HG02798 (cell line): ENCODE measurements around the gene LCP2.

Experiments
- ATAC-seq: cut with Tn5 transposase; IDR thresholded peaks from one replicate; pipeline ENCODE4 v1.9.1; 2021; ENCODE audit warnings: mild to moderate bottlenecking; ENCODE audit not compliant: unreplicated experiment, poor library complexity

The LCP2 gene

DNA sequence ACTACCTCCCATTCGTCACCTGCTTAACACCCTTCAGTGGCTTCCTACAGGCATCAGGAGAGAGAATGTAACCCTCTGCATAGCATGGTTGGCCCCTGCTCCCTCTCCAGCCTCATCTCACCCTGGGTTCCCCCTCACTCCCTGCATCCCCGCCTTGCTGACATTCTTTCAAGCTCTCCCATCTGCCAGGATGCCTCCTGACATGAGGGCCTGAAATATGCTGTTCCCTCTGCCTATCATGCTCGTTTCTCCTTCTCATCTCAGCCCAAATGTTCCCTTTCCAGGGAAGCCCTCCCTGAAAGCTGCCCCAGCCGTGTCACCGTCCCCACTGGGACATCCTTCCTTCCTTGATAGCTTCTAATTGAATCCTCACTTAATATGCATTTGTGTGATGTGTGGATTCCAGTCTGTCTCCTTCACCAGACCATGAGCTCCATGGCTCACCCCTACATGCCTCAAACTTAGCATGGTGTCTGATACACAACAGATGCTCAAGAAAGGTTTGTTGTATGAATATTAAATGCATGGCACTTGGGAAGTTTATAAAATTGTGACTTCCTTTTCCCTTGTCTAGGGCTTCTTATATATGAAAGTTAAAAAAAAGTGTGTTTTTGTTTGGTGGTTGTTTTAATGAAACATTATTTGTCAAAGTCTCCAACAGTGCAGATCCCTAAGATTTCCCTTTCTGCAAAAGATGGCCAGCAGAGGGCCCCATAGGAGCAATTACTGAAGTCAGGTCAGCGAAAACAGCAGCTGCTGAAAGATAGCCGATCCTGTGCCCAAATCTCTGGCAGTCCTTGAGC, 72.0 kb downstream of the LCP2 start:
- ATAC-seq, result peak; percentile 75

DNA sequence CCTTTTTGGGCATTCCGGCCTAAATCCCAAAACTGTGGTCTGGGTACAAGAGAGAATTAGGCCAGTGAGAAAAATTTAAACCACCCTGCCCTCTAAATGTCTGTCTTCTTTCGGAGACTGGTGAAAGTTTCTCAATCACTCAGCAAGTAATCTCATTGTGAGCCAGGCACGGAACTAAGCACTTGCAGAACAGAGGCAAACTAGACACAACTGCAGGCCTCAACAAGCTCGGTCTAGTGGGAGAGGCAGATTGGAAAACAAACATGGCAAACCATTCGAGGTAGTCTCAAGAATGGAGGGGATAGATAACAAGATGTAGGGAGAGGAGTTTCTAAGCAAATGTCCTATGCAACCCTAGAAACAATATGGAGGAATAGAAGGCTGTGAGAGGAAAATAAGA, 73.7 kb downstream of the LCP2 start:
- no peak for ATAC-seq

DNA sequence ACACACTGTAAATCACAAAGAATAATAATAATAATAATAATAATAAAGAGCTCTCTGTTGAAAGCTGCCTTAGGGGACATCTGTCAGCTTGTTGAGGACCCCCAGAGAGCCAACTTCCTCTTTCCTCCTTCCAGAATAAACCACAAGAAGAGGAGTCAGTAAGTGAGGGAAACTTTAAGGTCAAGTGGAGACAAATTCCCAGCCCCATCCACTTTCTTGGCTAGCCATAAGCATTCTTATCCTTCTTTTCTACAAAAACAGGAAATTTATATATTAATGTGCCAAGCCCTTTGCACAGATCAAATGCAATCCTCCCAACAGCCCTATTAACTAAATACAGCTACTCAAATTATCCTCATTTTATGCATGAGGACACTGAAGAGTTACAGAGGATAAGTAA, 74.2 kb downstream of the LCP2 start:
- no peak for ATAC-seq

DNA sequence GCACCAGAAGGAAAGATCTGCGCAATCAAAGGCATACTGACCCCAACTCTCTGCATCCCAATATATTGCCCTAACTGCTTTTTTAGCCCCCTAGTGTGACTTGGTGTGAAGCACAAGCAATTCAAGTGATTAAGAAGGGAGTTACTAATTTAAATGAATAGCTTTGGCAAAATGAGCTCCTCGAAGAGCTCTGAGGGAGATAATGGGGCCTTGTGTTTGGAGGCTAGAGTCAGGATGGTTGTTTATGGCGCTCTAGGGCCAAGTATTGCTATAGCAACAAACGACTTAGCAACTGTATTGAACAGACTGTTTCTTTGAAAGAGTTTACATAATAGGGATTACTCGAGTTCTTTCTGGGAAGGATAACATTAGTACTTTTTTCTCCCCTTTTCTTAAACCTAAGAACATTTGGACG, 76.2 kb downstream of the LCP2 start:
- no peak for ATAC-seq

DNA sequence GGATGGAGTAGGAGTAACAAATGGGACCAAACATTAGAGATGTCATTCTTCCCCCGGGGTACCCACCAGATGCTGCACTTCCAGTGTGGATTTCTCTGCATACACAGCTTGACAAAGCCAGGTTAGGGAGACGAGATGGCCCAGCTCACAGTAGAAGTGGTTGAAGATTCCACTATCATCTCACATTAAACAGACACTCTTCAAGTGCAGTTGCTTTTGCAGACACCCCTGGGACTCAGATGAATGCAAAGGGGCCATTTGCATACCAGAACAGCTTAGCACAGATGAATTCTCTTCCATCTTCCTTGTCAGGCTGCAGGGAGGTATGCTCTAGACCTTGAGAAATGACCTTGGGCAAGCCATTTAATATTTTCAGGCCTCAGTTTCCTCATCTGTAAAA, 77.4 kb downstream of the LCP2 start:
- ATAC-seq, result no peak

DNA sequence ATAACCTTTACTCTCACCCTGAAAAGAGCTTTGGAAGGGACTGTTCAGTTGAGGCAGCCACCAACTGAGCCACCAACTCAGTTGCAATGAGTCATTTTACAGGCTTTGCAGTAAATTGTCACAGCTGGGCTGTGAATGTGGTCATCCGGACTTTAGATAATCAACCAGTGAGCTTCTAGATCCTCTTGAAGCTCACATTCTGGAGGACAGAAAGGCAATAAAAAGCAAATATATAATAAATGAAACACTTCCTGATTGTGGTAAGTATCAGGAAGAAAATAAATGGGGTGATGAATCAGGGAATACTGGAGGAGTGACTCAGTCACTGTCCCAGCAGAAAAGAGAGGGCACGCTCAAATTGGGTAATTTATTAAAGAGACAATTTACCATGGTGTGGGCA, 78.0 kb downstream of the LCP2 start:
- no peak for ATAC-seq

DNA sequence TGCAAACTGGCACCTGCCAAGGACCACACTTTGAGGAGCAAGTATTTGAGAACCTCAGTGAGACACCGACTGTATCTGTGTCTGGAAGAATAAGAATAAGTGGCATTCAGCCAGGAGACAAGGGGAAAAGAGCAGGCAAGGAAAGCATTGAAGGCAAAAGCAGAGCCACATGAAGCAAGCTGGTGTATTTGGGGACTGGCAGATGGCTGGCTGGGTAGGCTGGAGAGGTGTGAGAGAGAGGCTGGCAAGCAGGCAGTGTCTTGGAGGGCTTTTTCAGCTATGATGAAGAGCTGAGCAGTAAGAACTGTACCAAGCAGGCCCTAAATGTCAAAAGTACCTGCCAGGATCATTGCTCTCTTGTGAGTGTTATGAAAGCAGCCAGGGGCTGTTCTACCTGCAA, 78.9 kb downstream of the LCP2 start:
- ATAC-seq, result no peak

DNA sequence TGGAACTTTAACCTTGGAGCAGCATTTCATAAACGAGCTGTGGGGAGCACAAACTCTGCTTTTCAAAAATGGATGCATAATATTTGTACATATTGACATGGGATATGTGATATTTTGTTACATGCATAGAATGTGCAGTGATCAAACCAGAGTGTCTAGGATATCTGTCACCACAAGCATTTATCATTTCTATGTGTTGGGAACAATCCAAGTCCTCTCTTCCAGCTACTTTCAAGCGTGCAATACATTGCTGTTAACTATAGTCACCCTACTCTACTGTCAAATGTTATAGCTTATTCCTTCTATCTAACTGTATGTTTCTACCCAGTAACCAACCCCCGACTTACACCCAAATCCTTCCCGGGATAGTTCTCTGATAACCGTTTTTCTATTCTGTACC, 79.7 kb downstream of the LCP2 start:
- no peak for ATAC-seq

DNA sequence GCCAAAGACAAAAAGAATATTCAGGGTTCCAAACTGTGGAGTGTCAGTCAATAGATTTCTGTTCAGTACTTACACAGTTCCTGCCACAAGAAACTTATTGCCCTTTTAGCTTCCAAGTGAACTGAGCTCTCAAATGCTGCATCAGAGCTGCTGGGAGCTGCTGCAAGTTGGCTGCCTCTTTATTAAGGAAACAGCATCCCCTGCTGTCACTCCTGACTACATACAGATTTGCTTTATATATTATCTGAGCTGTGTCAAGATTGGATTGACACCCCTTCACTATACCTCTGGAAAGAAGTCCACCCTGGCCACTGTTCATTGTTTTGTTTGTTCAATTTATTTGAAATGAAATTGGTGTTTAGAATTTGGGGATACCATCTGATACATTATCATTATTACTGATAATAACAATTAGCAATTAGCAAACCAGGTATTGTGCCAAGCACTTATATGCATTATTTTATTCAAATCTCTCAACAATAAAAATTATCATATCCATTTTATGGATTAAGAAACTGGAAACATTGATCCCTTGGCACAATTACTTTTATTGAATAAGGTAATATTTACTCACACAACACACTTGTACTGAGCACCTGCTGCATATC, 81.2 kb downstream of the LCP2 start:
- ATAC-seq, result no peak

DNA sequence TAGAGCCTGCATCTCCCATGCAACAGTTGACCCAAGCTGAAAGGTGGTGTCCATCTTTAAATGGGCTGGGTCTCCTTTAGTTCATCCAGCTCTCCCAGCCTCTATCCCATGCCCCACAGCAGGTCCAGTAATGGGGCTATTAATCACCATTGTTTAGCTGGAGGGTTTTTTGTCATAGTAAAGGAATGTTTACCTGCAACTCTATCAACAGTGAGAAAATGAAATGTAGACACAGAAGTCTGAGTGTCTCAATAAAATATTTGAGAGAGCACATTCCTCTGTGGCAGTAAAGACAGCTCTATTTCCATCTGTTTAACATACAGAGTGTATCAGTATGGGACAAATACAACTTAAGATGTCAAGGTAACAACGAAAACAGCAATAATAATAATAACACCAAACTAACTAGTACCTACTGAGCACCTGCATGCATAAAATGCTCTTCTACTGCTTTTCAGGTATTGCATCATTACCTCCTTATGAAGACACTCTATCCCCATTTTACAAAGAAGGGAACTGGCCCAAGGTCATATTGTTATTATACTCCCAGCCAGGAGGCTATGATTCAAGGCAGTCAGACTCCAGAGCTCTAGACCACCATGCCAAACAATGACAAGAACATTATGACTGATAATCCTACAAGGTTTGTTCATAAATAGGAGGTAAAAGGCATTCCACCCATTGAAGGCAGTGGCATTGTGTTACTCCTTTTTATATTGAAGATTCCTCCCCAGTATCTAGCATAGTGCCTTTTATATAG, 85.8 kb downstream of the LCP2 start:
- ATAC-seq, result no peak

DNA sequence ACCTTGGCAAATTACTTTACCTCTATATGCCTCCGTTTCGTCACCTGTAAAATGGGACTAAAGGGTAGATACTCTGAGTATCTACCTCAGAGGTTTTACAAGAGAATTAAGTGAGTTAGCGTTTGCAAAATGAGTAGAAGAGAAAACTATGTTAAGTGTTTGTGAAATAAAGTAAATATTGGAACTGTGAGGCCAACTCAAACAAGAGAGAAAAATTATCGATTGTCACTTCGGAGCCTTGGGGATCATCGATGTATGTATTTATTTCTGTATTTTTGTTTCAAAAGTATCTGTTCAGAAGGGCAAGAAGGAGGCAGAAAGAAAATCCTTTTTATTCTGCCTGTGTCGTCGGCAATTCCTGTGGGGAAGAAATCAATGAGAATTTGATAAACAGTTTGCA, 90.6 kb downstream of the LCP2 start:
- ATAC-seq, result no peak

DNA sequence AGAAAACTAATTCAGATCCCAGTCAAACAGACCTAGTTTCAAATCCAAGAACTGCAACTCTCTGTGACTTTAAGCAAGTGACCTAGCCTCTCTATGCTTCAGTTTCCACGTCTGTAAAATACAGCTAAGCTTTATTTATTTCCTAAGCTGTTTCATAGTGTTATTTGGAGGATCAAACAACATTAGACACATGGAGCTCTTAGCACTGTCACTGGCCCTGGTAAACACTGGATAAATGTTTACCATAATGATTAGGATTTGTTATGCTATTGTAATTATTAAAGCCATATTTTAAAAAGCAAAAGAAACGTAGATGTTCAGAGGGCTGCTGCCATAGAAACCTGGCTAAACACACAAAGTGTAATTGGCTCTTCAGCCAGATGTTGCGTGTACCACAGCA, 91.4 kb downstream of the LCP2 start:
- no peak for ATAC-seq

DNA sequence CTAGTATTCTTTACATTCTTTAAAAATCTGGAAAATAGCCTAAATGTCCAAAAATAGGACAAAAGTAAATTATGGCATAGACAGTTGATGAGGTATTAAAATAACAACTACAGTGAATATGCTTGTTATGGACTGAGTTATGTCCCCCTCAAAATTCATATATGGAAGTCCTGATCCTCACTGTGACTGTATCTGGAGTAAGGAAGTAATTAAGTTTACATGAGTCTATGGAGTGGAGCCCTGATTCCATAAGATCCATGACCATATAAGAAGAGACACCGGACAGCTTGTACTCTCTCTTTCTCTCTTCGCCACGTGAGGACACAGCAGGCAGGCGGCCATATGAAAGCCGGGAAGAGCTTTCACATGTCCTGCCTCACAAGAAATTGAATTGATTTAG, 93.4 kb downstream of the LCP2 start:
- no peak for ATAC-seq

DNA sequence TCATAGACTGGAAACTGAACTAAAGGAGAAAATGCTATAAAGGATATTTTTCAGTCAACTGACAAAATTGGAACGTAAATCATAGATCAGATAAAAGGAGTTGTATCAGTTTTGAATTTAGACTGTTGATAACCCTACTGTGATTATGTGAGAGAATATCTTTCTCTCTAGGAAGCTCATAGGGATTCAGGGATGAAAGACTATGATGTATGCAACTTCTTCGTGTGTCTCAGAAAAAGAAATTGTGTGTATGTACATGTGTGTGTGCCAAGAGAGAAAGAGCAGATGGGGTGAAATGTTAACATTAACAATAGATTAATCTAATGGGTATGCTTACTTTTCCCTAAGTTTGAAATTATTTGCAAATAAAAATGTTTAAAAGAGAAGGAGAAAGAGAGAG, 95.5 kb downstream of the LCP2 start:
- no peak for ATAC-seq

DNA sequence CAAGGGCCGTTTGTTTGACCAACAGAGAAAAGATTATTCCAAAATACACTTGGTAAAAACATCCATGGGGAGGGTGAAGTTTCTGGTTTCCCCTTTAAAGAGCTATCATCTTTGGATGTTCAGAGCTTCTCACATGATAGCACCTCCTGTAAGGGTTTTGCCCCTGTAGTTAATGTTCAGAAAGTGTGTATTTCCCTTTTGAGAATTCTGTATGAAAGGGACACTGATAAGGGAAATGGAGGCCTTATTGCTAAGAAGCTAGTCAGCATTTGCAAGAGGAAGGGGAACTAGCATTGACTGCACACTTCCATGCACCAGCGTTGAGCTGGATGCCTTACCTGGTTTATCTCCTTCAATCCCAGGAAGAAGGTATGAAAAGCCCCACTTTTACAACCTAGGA, 96.3 kb downstream of the LCP2 start:
- ATAC-seq, result no peak

DNA sequence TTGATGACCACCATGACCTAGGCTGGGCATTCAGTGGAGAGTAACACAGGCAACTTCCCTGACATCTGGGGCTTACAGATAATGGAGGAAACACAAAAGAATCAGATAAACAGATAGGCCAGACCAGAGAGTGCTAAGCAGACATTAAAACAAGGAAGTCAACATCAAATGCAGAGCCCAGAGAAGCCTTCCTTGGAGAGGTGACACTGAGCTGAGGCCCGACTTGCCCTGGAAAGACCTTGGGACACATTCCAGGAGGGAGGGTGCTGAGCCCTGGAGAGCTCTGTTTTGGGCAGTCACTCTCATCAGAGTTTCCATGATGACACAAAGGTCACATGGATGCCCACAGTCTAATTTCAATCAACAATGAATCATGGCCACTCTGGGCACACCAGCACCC, 96.7 kb downstream of the LCP2 start:
- no peak for ATAC-seq
